Thyroid gland (tissue), 4 donors: ENCODE results near the gene SMDT1. TPM values are rescaled to one million over a fixed set of nuclear protein-coding genes. Genes with fewer than 3 reads are reported as not detected.

ENCODE experiments used
- DNase-seq, 2 donors: peaks; one replicate each; pipeline ENCODE4 v3.0.0-alpha.2; 2019
- H3K27ac ChIP-seq, 3 donors: fragments of 200-600 bp; sonication (generic); 1 replicate in 2 of 3; 2 replicates in 1 of 3; pipeline ENCODE4 v1.5.1; 2016 to 2019; ENCODE audit warnings: mild to moderate bottlenecking in 1 of 3, moderate library complexity in 1 of 3
- H3K27me3 ChIP-seq: fragments of 200-600 bp; sonication (generic); one replicate; pipeline ENCODE4 v1.5.1; 2019
- H3K36me3 ChIP-seq, 2 donors: fragments of 200-600 bp; sonication (generic); one replicate each; pipeline ENCODE4 v1.5.1; 2016 to 2019
- H3K4me1 ChIP-seq, 2 donors: fragments of 200-600 bp; sonication (generic); one replicate each; pipeline ENCODE4 v1.5.1; 2017 to 2019
- H3K4me3 ChIP-seq, 3 donors: fragments of 200-600 bp; sonication (generic); replicated peaks in 1 of 3; 1 replicate in 2 of 3; 2 replicates in 1 of 3; pipeline ENCODE4 v1.5.1; 2016; ENCODE audit warnings: mild to moderate bottlenecking in 1 of 3
- H3K9me3 ChIP-seq: fragments of 200-600 bp; sonication (generic); one replicate; pipeline ENCODE4 v1.5.1; 2017
- POLR2A ChIP-seq, 2 donors: fragments of 450-650 bp; IDR thresholded peaks; one replicate each; pipeline ENCODE4 v1.6.1; 2017; ENCODE audit warnings: antibody characterized with exemption in 2 of 2, mild to moderate bottlenecking in 2 of 2, moderate library complexity in 1 of 2
- WGBS, 2 donors: methylation state at CpG; one replicate each; pipeline ENCODE4 v1.1.5; 2017; 5-methylcytosine and 5-hydroxymethylcytosine counted together
- intact Hi-C: fragments of 100-400 bp; cut with DNase I; formaldehyde crosslinking; loops from one replicate; pipeline ENCODE4 v1.15.1; 2023
- total RNA-seq, 4 donors: library from RNA; depleted of rRNA; stranded (reverse); fragments of >200 nt; gene quantifications; one replicate each; pipeline ENCODE4 v1.2.3, GENCODE V29; 2016
- TF ChIP-seq, protein P1 (sequence below), 6 experiments: fragments of 200-600 bp in 3 of 6; fragments of 450-650 bp in 3 of 6; sonication (generic) in 3 of 6; IDR thresholded peaks; one replicate each; pipeline ENCODE4 v1.5.1; 2016 to 2019; ENCODE audit warnings: antibody characterized with exemption in 6 of 6, mild to moderate bottlenecking in 2 of 6, inconsistent platforms in 1 of 6, moderate library complexity in 1 of 6

Gene SMDT1
- total RNA-seq, 4 donors from 2014 or later, result 18.7 to 30.2 (median 22.0) TPM

DNA sequence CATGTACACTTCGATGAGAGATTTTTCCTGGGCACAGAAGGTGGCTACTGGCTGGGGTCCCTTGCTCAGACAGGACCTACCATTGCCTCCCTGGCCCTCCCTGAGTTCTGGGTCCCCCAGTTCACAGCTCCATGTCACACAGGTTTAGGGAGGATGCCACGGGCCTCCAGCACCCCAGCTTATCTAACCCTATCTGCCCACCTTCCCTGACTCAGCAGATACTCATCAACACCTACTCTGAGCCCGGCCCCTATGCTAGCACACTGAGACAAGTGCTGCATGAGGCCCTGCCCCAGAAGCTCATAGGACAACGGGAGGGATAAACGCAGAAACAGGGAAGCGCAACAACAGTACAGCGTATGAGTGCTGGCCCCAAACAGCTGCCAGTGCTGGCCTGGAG, 18.5 kb upstream of the SMDT1 start:
- H3K4me1 ChIP-seq, result no peaks in the 10 kb centered on the region
- WGBS, 2 donors, result 92 to 99% methylated on average over 7 of the region's 7 CpGs
- TF ChIP-seq, protein P1, sequence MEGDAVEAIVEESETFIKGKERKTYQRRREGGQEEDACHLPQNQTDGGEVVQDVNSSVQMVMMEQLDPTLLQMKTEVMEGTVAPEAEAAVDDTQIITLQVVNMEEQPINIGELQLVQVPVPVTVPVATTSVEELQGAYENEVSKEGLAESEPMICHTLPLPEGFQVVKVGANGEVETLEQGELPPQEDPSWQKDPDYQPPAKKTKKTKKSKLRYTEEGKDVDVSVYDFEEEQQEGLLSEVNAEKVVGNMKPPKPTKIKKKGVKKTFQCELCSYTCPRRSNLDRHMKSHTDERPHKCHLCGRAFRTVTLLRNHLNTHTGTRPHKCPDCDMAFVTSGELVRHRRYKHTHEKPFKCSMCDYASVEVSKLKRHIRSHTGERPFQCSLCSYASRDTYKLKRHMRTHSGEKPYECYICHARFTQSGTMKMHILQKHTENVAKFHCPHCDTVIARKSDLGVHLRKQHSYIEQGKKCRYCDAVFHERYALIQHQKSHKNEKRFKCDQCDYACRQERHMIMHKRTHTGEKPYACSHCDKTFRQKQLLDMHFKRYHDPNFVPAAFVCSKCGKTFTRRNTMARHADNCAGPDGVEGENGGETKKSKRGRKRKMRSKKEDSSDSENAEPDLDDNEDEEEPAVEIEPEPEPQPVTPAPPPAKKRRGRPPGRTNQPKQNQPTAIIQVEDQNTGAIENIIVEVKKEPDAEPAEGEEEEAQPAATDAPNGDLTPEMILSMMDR (IDR thresholded peaks at IDR 0.05), result no peak
- TF ChIP-seq POLR2A (IDR thresholded peaks at IDR 0.05), result no peak
- peaks cover 6 to 11% of the 10 kb centered on the region in 2 donors for H3K36me3 ChIP-seq
- intact Hi-C loops, result no loop called here
- no peak for DNase-seq
- no peak overlapping the region for H3K4me3 ChIP-seq
- H3K27me3 ChIP-seq, result no peaks in the 10 kb centered on the region
- no peak overlapping the region for H3K27ac ChIP-seq
- H3K9me3 ChIP-seq, result no peaks in the 10 kb centered on the region

DNA sequence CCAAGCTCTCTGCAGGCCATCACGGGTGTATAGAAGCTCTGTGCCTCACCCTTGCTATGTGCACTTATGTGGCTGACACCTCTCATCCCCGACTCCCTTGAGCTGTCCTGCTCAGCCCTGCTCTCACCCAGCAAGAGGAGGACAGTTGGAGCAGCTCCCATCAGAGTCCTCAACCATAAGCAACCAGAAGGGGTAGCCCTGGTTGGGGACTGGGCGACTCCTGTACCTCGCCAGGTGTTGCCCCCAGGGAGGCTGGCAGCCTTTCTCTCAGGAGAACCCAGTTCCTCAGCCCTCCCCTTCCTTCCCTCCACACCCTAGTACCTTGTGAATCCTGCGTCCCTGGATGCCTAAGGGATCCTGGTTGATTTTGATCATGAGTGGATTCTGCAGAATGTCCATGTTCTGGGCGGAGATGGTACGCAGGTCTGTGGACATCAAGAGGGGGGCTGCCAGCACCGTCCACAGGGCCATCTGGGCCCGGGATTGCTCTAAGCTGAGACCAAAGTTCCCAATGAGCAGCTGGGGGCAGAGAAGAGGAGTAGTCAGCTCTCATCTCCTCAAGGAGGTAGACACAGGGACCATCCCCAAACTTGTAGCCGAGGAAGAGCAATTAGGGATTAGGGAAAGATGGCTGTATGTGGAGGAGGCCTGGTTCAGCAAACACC, 16.9 kb upstream of the SMDT1 start:
- TF ChIP-seq POLR2A (IDR thresholded peaks at IDR 0.05), result no peak
- TF ChIP-seq, protein P1 (IDR thresholded peaks at IDR 0.05), result no peak
- Histone ChIP-seq H3K4me1 (no peaks in the 10 kb centered on the region), H3K9me3 (no peaks in the 10 kb centered on the region), H3K36me3 (peaks cover 11 to 14% of the 10 kb centered on the region in 2 donors), H3K27me3 (no peaks in the 10 kb centered on the region), H3K27ac (no peak overlapping the region), H3K4me3 (no peak overlapping the region)
- WGBS, 2 donors, result 95 to 98% methylated on average over 10 of the region's 10 CpGs
- intact Hi-C loops, result no loop called here
- no peak for DNase-seq

DNA sequence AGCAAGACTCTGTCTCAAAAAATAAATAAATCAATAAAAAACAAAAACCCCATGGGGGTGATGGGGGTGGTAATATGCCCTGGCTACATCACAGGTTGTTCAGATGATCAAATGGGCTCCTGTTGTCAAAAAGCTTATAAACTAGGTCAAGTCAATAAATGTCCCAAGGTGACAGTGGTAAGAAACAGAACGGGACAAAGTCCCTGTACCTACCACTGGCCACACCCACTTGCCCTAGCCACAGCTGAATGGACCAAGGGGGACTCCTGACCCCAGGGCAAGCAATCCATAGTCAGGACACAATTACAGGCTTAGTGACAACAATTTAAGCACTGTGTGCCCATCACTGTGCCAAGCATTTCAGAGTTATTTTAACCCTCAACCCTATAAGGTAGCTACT, 14.9 kb upstream of the SMDT1 start:
- H3K36me3 ChIP-seq, result peaks cover 11 to 14% of the 10 kb centered on the region in 2 donors
- H3K9me3 ChIP-seq, result no peaks in the 10 kb centered on the region
- no peak for TF ChIP-seq POLR2A (IDR thresholded peaks at IDR 0.05)
- TF ChIP-seq, protein P1 (IDR thresholded peaks at IDR 0.05), result no peak
- peaks cover under 1 to 1% of the 10 kb centered on the region in 2 donors for H3K4me1 ChIP-seq
- intact Hi-C loops, result no loop called here
- H3K27ac ChIP-seq, result no peak overlapping the region
- no peak overlapping the region for H3K4me3 ChIP-seq
- H3K27me3 ChIP-seq, result no peaks in the 10 kb centered on the region
- 88 to 94% methylated on average over 1 of the region's 1 CpG for WGBS, 2 donors
- no peak for DNase-seq

GRCh38 chr22:42065438-42066125, 13.9 kb upstream of the SMDT1 start:
- DNase-seq, result no peak

More at GRCh38 chr22:42065438-42066125, 13.9 kb upstream of the SMDT1 start:
- no peaks in the 10 kb centered on the region for H3K9me3 ChIP-seq
- peaks cover 5 to 8% of the 10 kb centered on the region in 2 donors for H3K4me1 ChIP-seq
- H3K36me3 ChIP-seq, result peaks cover 2 to 8% of the 10 kb centered on the region in 2 donors
- intact Hi-C loops, result no loop called here
- no peak for TF ChIP-seq POLR2A (IDR thresholded peaks at IDR 0.05)
- TF ChIP-seq, protein P1 (IDR thresholded peaks at IDR 0.05), result no peak
- H3K27ac ChIP-seq, result no peak overlapping the region
- no peak overlapping the region for H3K4me3 ChIP-seq
- WGBS, 2 donors, result 83 to 89% methylated on average over 10 to 13 of the region's 13 CpGs
- no peaks in the 10 kb centered on the region for H3K27me3 ChIP-seq
